Measurements from ENCODE around the gene HOXD11.
A peak's percentile ranks its signal among the peaks of the same experiment; 100 is the strongest.

HOXD11 gene

DNA sequence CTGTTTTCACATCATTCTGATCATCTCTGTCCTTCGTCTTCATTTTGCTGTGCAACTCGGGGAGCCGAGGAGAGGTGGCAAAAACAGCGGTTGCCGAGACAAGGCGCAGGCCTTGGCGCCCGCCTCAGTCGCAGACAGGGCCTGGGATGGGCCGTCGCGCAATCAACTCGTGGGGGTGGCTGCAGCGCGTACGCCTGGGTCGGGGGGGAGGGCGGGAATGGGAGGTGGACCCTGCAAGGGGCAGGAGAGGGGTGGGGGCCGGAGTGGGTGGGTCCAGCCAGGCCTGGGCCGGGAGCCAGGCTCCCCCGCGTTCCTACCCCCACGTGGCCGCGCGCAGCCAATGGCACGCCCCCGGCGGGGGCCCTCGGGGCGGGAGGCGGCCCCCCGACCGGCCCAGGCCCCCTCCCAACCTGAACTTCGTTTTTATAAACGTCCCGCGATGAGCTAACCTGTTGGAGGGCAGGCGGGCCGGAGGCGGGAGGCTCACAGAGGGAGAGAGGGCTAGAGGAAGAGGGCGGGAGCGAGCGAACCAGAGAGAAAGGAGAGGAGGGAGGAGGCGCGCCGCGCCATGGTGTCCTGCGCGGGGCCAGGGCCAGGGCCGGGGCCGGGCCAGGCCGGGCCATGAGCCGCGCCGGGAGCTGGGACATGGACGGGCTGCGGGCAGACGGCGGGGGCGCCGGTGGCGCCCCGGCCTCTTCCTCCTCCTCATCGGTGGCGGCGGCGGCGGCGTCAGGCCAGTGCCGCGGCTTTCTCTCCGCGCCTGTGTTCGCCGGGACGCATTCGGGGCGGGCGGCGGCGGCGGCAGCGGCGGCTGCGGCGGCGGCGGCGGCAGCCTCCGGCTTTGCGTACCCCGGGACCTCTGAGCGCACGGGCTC is 14.6 kb upstream of the HOXD11 start, which contains the start of gene HOXD13:
Gene HOXD13, plus strand, starts transcription at position 452 of the 875 bp plus-strand sequence. Its CDS starts 170 bp downstream, at position 622.
- H3K4me3 ChIP-seq (ENCODE audit: low read length), result no peak within 1 kb of the TSS
- H3K4me1 ChIP-seq (ENCODE audit: control insufficient read depth, insufficient read depth, low read length), result peaks cover 23% of the 10 kb centered on the region
- H3K9me3 ChIP-seq (ENCODE audit: control insufficient read depth, low read length), result no peaks in the 10 kb centered on the region
- peaks cover 97% of the 10 kb centered on the region for H3K27me3 ChIP-seq (ENCODE audit: control insufficient read depth, insufficient read depth, low read length)
- no peaks in the 10 kb centered on the region for H3K36me3 ChIP-seq (ENCODE audit: control insufficient read depth, insufficient read depth, low read length)
- H3K9ac ChIP-seq (ENCODE audit: low read length), result no peak within 1 kb of the TSS

DNA sequence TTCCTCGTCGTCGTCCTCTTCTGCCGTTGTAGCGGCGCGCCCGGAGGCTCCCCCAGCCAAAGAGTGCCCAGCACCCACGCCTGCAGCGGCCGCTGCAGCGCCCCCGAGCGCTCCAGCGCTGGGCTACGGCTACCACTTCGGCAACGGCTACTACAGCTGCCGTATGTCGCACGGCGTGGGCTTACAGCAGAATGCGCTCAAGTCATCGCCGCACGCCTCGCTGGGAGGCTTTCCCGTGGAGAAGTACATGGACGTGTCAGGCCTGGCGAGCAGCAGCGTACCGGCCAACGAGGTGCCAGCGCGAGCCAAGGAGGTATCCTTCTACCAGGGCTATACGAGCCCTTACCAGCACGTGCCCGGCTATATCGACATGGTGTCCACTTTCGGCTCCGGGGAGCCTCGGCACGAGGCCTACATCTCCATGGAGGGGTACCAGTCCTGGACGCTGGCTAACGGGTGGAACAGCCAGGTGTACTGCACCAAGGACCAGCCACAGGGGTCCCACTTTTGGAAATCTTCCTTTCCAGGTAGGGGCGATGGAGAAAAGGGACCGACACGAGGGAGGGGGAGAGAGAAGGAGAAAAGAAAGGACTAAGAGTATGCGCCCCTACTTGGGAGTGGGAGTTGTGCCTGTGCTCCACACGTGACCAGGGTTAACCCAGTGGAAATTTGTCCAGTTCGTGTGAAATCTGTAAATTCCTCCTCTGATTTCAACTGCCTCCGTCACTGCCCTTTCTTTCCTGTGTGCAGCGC is 13.8 kb upstream of the HOXD11 start:
- no peak overlapping the region for H3K9ac ChIP-seq (ENCODE audit: low read length)
- no peaks in the 10 kb centered on the region for H3K9me3 ChIP-seq (ENCODE audit: control insufficient read depth, low read length)
- no peaks in the 10 kb centered on the region for H3K36me3 ChIP-seq (ENCODE audit: control insufficient read depth, insufficient read depth, low read length)
- H3K27me3 ChIP-seq (ENCODE audit: control insufficient read depth, insufficient read depth, low read length), result peaks cover 97% of the 10 kb centered on the region
- H3K4me1 ChIP-seq (ENCODE audit: control insufficient read depth, insufficient read depth, low read length), result peaks cover 21% of the 10 kb centered on the region
- no peak overlapping the region for H3K4me3 ChIP-seq (ENCODE audit: low read length)

DNA sequence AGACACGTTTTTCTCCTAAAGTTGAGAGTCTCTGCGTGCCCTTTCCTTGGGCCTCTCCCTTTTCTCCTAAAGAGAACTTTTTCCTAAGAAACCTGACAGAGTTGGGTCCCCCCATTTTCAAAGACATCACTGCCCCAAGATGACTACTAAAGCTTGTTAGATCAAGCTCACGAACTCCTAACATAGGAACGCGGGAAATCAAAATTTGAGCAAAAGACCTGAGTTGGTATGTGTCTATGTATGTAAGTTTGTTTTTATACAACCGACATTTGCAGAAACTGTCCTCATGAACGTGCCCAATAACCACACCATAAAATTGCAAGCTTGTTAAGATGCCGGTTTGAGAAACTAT is 13.2 kb upstream of the HOXD11 start:
- peaks cover 97% of the 10 kb centered on the region for H3K27me3 ChIP-seq (ENCODE audit: control insufficient read depth, insufficient read depth, low read length)
- H3K36me3 ChIP-seq (ENCODE audit: control insufficient read depth, insufficient read depth, low read length), result no peaks in the 10 kb centered on the region
- H3K4me1 ChIP-seq (ENCODE audit: control insufficient read depth, insufficient read depth, low read length), result peaks cover 17% of the 10 kb centered on the region
- H3K9me3 ChIP-seq (ENCODE audit: control insufficient read depth, low read length), result no peaks in the 10 kb centered on the region
- no peak overlapping the region for H3K4me3 ChIP-seq (ENCODE audit: low read length)
- H3K9ac ChIP-seq (ENCODE audit: low read length), result no peak overlapping the region

DNA sequence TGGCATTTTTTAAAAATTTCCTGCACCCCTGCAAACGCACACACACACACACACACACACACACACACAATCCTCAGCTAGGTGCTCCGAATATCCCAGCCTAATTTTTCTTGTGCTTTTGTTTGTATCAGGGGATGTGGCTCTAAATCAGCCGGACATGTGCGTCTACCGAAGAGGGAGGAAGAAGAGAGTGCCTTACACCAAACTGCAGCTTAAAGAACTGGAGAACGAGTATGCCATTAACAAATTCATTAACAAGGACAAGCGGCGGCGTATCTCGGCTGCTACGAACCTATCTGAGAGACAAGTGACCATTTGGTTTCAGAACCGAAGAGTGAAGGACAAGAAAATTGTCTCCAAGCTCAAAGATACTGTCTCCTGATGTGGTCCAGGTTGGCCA is 12.7 kb upstream of the HOXD11 start:
- H3K27me3 ChIP-seq (ENCODE audit: control insufficient read depth, insufficient read depth, low read length), result peaks cover 97% of the 10 kb centered on the region
- H3K4me1 ChIP-seq (ENCODE audit: control insufficient read depth, insufficient read depth, low read length), result peaks cover 17% of the 10 kb centered on the region

DNA sequence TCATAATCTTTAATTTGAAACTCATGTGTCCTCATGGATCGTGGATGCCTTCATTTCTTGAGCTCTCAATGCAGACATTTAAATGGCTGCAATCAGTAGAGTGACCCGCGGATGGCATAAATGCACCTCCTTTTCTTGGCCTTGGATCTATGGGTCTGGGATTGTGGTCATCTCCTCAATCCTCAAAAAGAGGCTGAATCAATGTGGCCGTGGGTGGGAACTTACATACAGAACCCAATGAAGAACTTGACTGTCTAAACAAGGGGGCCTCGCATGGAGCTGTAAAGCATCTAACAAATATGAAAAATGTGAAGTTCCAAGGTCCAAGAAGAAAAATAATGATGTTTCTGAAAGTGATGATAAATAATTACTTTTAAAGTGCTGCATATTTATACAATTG is 11.7 kb upstream of the HOXD11 start:
- Histone ChIP-seq H3K9me3 (ENCODE audit: control insufficient read depth, low read length) (no peaks in the 10 kb centered on the region), H3K36me3 (ENCODE audit: control insufficient read depth, insufficient read depth, low read length) (no peaks in the 10 kb centered on the region), H3K4me3 (ENCODE audit: low read length) (no peak overlapping the region), H3K9ac (ENCODE audit: low read length) (no peak overlapping the region), H3K4me1 (ENCODE audit: control insufficient read depth, insufficient read depth, low read length) (peaks cover 17% of the 10 kb centered on the region), H3K27me3 (ENCODE audit: control insufficient read depth, insufficient read depth, low read length) (peaks cover 97% of the 10 kb centered on the region)

More for the DNA sequence above, 12.7 kb upstream of the HOXD11 start:
- Histone ChIP-seq H3K9me3 (ENCODE audit: control insufficient read depth, low read length) (no peaks in the 10 kb centered on the region), H3K9ac (ENCODE audit: low read length) (no peak overlapping the region), H3K36me3 (ENCODE audit: control insufficient read depth, insufficient read depth, low read length) (no peaks in the 10 kb centered on the region), H3K4me3 (ENCODE audit: low read length) (no peak overlapping the region)

DNA sequence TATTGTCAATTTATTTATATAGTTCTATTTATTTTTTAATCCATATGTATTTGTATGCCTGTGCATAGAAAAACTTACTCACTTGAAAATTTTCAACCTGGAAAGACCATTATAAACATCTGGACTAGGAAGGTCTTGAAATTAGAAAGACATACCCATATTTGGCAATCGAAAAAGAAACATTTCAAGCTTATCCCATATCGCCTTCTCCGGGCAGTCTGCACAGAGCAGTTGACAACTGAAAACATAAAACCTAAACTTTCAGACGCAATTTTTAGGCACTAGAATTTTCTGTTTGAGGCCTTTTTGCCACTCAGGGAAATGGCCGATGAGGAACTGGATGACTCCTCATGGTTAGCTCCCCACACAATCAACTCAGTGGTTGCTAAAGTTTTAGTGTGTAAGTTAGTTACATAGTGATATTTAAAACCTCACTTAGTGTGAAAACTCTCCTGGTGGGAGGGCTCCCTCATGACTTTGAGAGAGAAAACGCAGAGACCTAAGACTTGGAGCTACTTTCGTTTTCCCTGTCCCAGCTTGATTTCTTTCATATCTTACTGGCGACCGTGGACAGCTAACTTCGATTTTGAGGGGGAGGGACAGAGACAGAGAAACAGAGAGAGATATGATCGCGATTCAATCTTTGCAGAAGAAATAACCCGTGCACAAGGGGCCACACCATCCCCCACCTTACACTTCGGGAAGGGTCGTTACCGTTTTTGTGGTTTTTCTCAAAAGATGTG is 10.7 kb upstream of the HOXD11 start:
- H3K9ac ChIP-seq (ENCODE audit: low read length), result no peak overlapping the region
- peaks cover 17% of the 10 kb centered on the region for H3K4me1 ChIP-seq (ENCODE audit: control insufficient read depth, insufficient read depth, low read length)
- no peaks in the 10 kb centered on the region for H3K36me3 ChIP-seq (ENCODE audit: control insufficient read depth, insufficient read depth, low read length)
- H3K9me3 ChIP-seq (ENCODE audit: control insufficient read depth, low read length), result no peaks in the 10 kb centered on the region
- H3K27me3 ChIP-seq (ENCODE audit: control insufficient read depth, insufficient read depth, low read length), result peaks cover 97% of the 10 kb centered on the region
- peak overlapping the region; percentile 1 for H3K4me3 ChIP-seq (ENCODE audit: low read length)

DNA sequence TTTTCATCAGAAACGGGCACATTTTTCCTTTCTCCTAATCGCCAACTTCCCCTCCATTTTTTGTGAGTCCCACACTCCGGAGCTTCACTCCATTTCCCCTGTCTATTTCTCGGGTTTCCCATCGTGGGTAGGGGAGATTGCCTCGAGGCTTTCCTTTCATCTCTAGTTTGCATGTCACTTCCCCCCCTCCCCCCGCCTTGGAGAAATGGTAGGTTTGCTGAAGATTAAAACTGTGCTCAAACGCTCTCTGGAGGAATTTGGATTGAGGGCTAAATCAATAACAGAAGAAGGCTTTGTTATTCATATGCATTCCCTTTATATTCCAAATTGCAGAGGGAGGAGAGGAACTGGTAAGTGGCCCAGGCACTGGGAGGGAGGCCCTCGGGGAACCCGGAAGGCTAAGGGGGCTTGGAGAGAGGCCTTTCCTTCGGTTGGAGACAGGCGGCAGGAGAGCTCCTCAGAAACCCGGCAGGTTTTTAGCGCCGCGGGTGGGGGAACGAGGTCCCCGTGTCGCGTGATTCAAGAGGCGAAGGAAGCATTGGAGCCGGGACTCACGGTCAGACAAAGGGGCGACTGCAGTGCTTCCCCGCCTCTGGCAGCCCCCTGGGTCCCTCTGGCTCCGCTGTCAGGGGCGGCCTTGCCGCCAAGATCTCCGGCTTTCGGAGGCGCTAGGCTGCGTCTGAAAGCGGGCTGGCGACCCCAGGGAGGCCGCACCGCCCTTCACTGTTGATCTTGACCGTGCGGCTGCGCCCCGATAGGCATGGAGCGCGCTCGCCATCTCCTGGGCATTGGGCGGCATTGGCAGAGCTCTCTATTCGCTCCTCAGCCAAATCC is 9.9 kb upstream of the HOXD11 start:
- Histone ChIP-seq H3K4me1 (ENCODE audit: control insufficient read depth, insufficient read depth, low read length) (peaks cover 17% of the 10 kb centered on the region), H3K9me3 (ENCODE audit: control insufficient read depth, low read length) (no peaks in the 10 kb centered on the region), H3K27me3 (ENCODE audit: control insufficient read depth, insufficient read depth, low read length) (peaks cover 97% of the 10 kb centered on the region), H3K9ac (ENCODE audit: low read length) (no peak overlapping the region), H3K4me3 (ENCODE audit: low read length) (peak overlapping the region; percentile 1), H3K36me3 (ENCODE audit: control insufficient read depth, insufficient read depth, low read length) (no peaks in the 10 kb centered on the region)

DNA sequence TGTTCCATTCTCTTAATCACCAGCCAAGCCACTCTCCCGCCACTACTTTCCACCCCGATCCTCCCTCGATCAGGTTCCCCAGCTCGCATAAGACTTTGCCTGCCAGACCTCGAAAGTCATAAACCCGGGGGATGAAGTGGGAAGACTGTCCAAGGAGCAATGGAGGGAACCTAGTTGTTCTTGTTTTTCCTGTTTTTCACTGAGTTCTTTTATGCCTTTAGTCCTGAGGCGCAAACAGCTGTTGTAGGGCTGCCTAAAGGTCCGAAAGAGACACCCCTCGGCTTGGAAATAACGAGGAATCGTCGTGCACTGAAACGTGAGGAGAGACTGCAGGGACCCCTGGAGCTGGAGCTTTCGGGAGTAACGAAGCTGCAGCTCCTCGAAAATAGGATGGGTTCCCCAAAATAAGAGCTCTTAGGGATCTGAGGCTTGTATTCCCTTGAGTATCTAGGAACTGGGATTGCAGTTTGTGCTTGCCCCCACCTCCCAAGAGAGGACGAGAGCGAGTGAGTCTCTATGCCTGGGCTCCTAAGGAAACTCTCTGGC is 9.2 kb upstream of the HOXD11 start:
- H3K4me1 ChIP-seq (ENCODE audit: control insufficient read depth, insufficient read depth, low read length), result peaks cover 17% of the 10 kb centered on the region
- H3K9ac ChIP-seq (ENCODE audit: low read length), result no peak overlapping the region
- H3K4me3 ChIP-seq (ENCODE audit: low read length), result no peak overlapping the region
- H3K36me3 ChIP-seq (ENCODE audit: control insufficient read depth, insufficient read depth, low read length), result no peaks in the 10 kb centered on the region
- H3K9me3 ChIP-seq (ENCODE audit: control insufficient read depth, low read length), result no peaks in the 10 kb centered on the region
- peaks cover 99% of the 10 kb centered on the region for H3K27me3 ChIP-seq (ENCODE audit: control insufficient read depth, insufficient read depth, low read length)

DNA sequence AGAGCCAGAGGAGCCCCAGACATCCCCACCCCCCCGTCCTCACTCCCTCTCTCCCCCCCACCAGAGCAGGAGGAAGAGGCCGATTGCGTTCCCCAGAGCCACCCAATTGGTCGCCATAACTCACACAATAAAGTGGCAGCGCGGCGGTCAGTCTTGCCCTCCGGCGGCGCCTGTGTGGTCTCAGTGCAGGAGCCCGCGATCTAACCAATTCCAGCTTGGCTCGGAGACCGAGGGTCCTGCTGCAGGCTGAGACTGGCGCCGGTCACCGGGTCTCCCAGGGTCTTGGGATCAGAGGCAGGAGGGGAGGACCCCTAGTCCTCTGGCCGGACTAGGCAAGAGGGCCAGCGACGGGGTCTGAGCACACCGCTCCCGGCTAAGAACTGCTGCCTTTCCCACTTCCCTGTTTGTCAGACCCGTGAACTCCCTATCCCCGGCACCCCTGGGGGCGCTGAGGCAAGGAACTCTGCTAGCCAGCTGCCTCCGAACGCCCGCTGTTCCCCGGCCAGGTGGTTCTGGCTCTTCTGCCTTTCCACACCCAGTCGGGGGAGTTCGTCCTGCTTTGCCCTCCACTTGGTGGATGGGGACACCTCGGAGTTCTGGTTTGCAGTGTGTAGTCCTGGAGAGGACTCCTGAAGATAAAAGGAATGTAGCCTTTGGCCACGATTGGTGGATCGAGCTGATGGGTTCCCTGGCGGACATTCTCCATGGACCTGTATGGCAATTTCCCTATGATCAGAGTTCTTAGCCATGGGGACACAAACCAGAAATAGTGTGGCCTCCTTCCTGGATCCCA is 8.5 kb upstream of the HOXD11 start:
- no peak overlapping the region for H3K9ac ChIP-seq (ENCODE audit: low read length)
- peaks cover 98% of the 10 kb centered on the region for H3K27me3 ChIP-seq (ENCODE audit: control insufficient read depth, insufficient read depth, low read length)

DNA sequence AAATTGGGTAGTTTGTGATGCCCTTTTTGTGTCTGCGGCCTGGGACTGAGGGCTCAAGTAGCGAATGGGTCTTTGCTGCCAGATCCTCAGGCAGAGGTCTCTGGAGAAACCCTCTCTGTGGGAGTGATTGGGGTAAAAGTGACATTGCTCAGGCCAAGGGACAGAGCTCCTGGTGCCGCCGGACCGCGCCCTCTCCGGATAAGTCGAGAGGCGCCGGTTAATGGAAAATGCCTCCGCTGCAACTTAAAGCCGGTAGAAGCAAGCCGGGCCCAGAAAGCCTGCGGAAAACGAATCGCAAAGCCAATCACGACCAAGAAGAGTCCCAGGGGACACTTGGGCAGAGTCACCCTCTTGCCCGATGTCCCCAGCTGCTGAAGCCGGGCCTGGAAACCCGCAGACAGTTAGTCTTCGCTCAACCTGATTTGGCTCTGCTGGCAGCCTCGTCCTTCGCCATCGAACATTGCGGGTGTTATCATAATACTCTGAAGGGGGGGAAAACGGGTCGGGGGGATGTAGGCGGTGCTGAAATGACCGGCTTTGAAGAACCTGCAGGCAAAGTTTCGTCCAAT is 7.8 kb upstream of the HOXD11 start:
- no peaks in the 10 kb centered on the region for H3K36me3 ChIP-seq (ENCODE audit: control insufficient read depth, insufficient read depth, low read length)
- H3K27me3 ChIP-seq (ENCODE audit: control insufficient read depth, insufficient read depth, low read length), result peaks cover 98% of the 10 kb centered on the region
- no peak overlapping the region for H3K4me3 ChIP-seq (ENCODE audit: low read length)
- no peak overlapping the region for H3K9ac ChIP-seq (ENCODE audit: low read length)
- H3K9me3 ChIP-seq (ENCODE audit: control insufficient read depth, low read length), result no peaks in the 10 kb centered on the region
- H3K4me1 ChIP-seq (ENCODE audit: control insufficient read depth, insufficient read depth, low read length), result peaks cover 10% of the 10 kb centered on the region

More for the DNA sequence above, 8.5 kb upstream of the HOXD11 start:
- no peak overlapping the region for H3K4me3 ChIP-seq (ENCODE audit: low read length)
- peaks cover 11% of the 10 kb centered on the region for H3K4me1 ChIP-seq (ENCODE audit: control insufficient read depth, insufficient read depth, low read length)
- no peaks in the 10 kb centered on the region for H3K9me3 ChIP-seq (ENCODE audit: control insufficient read depth, low read length)
- H3K36me3 ChIP-seq (ENCODE audit: control insufficient read depth, insufficient read depth, low read length), result no peaks in the 10 kb centered on the region

All from mucosa of stomach (tissue), 1 donor.